Measurements from ENCODE around the gene GBGT1.

GBGT1 gene

DNA sequence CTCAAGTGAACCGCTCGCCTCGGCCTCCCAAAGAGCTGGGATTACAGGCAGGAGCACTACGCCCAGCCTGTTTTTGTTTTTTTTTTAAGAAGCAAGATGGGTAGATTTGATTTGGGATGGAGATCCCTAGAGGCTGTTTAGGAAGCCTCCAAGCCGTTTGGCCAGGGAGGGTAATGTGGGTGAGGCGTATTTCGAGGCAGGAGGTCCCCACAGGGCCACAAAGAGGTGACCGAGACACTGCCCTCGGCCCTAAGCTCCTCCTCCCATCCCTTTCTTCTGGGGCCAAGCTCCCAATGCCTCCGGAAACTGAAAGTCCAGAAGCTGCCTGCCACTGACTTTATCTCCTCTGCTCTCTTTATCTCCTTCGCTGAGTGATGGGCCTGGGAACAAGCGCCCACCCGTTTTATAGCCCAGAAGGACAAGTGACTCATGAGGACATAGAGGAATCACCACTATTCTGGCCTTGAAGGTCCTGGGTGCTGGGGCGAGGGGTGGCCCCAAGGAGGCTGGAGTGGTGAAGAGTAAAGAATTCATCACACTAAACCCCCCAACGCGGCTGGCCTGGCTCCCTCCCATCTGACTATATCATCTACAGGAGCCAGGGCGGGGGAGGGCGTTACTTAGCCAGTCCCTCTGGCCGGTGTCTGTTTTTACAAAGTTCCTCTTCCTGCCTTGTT is 40.6 kb downstream of the GBGT1 start:
- no peak for FAIRE-seq

DNA sequence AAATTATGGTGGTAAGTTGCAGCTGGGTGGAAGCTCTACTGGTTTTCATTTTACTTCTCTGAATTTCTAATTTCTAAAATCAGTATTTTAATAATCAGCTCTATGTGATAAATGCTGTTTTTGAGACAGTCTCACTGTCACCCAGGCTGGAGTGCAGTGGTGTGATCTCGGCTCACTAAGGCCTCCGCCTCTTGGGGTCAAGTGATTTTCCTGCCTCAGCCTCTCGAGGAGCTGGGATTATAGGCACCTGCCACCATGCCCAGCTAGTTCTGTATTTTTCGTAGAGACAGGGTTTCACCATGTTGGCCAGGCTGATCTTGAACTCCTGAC is 41.1 kb downstream of the GBGT1 start:
- no peak for FAIRE-seq

DNA sequence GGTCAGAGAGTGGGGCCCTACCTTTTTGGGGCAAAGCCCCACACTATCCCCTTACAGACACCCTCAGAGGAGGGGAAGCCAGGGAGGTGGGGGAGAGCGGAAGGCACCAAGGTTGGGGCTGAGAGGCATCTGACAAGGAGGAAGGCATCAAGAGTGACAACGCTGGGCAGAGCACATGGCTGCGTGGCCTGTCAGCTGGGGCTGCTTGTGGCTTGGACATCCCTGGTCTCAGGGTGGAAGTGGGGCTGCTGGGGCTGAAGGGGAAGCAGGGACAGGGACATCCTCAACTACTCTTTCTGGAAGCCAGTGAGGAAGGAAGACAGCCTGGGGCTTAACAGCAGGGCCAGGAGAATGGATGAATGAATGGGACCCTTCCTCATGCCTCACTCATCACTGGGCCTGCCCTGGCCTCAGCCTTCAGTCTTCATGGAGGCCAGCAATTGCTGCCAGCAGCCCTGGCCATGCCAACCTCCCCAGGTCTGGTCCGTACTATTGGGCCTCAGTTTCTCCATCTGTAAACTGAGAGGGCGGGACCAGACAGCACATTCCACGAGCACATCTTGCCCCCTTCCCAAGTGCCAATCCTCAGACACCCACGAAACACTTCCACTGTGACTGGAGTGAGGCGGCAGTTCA is 41.7 kb downstream of the GBGT1 start:
- no peak for FAIRE-seq

DNA sequence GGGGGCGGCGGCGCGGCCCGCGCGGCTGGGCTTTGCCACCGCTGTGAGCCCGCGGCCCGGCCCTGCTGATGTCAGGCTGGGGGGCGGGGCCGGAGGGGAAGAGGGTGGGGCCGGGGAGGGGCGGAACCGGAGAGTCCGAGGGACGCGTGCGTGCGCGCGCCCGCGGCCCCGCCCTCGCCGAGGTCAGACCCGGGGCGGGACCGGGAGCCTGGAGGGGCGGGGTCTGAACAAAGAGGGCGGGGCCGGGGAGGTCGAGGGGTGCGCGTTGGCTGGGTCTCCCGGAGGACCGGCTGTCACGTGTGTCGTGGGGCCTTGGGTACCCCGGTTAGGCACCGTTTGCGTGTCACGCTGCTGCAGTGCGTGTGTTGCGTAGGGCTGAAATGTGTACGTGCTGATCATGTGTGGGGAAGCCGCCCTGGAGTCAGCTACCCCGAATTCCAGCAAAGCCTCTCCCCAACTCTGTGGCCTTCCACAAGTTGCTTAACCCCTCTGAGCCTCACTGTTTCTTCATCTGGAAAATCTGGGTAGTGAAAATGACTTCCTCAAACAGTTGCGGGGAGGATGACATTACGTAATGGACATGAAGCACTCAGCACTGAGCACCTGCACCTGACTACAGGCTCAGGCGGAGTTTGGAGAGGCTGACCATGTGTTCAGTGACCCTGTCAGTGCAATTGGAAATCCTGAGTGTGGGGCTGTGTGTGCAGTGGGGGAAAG is 42.4 kb downstream of the GBGT1 start, which contains the start of gene RALGDS:
Gene RALGDS, minus strand, starts transcription at position 43 of the 717 bp plus-strand sequence. CDS start 86 bp downstream, outside the sequence.
- FAIRE-seq, result no peak

DNA sequence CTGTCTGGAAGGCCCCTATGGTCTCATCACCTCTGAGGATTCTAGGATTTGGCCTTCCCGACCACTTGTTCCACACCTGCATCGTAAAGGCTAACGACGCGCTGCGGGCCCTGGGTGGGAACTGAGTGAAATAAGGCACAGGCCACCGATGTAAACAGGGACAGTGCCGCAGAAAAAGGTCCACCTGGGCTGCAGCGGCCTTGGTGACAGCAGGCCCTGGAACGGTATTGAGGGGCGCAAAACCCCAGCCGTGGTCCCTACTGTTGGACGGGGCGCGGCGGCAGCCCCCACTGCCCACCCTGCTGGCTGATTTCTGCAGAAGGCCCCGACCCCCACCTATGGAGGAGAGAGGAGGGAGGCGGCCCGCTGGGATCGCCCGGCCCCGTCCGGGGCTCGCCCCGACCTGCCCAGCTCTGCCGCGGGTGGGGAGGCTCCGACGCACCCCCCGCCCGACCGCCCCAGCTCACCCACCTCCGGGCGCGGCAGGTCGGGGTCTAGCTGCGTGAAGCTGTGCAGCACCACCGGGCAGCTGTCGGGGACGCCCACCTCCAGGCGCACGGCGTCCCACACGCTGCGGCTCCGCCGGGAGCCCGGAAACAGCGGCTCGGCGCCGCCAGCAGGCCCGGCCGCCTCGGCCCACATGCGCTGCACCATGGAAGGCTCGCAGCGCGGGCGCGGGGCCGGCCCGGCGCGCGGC is 43.1 kb downstream of the GBGT1 start:
- FAIRE-seq, result no peak

DNA sequence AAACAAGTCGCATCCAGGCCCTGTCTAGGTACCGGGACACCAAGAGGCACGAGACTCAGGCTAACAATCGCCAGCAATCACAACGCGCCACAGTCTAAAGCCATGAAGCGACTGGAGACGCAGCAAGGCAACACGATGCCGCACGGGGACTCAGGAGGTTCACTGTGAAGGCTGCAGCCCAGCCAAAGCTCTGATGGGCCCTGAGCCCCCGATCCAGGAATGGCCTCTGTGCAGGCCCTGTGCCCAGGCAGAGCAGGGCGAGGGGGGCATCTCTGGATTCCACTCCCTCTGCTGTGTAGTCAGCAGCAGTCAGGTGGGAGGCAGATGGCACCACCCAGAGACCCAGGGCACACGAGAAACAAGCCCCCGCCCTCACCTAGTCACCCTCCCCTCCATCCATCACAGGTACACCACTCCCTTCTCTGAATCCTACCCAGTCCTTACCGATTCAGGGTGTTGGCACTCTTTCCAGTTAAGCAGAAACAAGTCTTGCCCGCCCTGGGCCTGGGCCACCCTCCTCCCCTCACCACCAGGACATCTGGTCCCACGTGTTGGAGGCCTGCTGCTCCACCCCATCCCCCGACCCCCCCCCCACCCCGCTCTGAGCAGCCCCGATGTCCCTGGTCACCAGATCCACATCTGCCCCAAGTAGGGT is 43.7 kb downstream of the GBGT1 start:
- FAIRE-seq, result no peak

DNA sequence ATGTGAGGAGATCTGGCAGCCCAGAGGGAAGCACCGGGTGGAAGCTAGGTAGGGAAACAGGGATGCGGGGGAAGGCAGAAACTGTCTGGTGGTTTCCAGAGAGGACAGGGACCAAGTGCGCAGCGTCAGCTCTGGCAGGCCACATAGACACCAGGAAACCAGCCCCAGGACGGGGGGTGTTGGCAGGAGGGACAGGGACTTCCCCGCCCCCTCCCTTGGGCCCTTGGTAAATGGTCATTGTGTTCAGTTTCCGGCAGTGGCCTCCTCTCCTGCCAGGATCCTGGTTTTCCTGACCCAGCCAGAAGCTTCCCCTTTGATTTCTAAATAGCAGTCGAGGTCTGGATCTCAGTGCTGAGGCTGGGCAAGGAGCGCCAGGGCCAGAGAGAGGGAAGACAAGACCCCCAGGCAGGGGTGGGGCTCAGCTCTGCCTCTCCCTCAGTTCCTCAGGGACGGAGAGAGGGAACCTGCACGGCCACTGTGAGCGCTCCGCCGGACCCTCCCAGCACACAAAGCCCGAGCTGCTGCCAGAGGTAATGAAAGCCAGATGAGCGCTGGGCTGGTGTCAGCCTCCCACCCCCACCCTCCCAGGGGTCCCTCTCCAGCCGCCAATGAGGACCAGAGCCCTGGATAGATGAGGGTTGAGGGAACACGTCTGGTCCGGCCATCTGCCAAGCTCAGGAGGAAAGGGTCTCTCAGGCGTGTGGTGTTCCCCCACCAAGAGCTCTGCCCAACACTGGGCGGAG is 44.4 kb downstream of the GBGT1 start:
- no peak for FAIRE-seq

DNA sequence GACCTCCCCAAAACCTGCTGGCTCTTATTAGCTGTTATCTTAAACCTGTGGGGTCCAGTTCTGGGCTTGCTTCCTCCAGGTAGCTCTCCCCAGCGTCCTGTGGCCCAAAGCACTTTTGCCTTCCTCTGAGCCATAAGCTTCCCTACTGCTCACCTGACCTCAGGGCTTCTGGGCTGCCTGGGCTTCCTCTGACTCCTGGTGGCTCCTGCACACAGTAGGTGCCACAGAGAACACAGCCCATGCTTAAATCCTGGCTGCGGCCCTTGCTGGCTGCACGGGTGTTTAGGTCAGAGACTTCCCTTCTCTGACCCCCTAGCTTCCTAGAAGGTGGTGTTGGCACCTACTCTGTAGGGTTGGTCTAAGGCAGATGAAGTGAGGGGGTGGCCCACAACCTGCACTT is 45.1 kb downstream of the GBGT1 start:
- no peak for FAIRE-seq

DNA sequence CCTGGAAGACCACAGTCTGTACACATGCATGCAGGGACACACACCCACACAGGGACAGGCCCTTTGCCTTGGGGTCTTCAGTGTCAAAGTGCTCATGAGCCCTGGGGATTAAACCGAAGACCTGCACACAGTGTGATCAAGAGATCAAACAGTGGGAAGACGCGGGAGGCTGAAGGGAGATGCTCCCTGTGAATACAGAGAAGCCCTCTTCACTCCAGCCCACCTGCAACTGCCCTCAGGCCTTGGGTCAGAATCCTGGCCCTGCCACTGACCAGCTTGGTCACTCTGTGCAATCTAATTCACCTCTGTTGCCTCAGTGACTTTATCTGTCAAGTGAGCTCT is 45.6 kb downstream of the GBGT1 start:
- FAIRE-seq, result no peak

DNA sequence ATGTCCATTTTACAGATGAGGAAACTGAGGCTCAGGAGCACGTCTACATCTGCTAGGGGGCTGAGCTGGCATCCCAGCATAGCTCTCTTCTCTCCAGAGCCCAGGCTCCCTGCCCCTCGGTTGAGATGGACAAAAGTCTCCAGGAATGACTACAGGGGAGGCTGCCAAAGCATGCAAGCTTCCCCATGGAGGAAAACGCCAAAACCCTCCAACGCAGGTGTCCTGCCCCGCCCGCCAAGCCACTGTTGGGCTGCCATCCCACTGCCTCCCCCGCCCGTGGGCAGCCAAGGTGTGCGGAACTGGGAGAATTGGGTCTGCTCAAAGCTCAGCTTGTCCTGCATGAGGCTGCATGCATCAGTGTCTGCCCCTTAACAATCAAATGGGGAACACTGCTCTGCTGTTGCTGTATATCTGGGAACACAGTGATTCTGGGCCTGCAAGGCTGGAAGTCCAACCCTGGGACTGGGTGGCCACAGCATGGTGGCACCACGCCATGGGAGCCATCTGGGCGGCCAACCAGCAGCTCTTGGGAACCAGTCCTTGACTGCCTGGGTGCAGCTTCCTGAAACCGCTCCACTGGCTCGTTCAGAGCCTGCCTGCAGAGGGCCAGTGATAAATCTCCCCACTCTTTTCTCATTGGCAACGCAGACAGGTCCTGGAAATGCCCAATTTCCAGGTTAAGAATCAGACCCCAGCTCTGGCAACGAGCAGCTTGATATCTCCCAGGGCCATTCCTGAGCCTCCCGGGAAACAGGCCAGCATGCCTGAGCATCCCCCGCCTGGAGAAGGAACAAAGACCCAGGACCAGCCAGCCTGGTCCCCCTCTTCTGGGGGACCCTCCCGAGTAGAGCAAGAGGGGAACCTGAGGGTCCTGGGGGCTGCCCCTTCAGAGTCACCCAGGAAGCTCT is 46.2 kb downstream of the GBGT1 start:
- no peak for FAIRE-seq

DNA sequence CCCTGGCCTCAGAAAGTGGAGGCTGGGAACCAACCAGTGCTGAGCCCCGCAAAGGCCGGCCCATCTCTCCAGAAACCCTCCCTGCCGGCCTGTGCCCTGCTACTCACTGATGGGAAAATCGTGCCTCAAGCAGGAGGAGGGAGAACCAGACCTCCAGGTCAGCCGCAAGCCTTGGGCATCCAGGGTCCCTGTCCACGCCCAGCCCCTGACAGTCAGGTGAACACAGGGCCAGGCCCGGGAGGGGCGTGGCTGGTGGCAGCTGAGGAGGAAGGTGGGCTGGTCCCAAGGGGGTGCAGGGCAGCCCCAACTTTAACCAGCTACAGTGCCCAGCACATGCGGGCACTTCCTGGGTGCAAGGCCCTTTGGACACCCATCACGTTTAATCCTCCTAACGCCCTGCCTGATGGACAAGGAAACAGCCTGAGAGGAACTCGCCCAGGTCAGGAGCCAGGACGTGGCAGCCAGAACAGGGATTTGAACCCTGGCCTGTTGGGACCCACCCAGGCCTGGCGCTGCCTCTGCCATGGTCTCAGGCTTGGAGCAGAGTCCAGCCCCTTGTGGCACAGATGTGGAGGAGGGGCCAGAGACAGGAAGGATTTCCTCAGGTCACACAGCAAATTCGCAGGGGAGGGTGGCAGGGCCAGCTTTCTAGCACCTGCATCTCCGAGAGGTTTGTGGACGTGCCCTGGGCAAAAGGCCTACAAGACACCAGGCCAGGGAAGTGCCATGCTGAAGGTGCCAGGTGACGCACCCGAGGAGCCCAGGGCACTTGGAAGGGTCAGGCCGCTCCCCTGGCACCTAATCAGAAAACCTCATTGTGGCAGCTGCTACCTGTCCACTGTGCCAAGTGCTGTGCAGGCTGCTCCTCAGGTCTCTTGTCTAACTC is 47.1 kb downstream of the GBGT1 start:
- FAIRE-seq, result no peak

DNA sequence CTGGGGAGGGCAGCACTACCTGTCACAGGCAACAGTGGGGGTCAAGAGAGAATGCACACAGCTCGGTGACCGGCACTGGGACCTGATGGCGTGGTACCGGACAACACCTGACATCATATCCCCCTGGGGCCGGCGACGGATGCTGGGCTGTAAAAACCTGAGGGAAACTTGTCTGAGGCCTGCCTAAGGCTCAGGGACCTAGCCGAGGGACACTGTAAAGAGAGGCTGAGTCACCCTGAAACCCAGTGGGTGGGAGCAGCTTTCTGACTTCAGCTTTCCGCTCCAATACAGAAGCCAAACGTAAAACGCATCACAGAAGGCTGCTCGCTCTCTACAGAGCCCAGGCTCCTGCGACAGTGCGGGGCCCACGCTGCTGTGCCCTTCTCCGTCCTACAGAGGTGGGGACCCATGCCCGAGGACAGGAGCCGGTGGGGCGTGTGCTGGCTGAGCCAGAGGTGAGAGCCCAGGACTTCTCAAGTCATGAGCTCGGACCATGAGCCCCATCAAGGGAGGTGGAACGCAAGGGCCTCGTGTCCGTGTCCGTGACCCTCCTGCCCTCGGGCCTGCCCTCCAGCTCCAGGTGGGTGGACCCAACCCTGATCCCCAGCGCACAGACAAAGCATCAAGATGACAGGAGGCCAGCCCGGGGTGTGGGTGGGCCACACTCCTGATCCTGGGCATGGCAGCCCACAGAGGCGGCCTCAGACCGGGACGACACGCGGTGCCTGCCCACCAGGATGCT is 47.9 kb downstream of the GBGT1 start:
- FAIRE-seq, result no peak

DNA sequence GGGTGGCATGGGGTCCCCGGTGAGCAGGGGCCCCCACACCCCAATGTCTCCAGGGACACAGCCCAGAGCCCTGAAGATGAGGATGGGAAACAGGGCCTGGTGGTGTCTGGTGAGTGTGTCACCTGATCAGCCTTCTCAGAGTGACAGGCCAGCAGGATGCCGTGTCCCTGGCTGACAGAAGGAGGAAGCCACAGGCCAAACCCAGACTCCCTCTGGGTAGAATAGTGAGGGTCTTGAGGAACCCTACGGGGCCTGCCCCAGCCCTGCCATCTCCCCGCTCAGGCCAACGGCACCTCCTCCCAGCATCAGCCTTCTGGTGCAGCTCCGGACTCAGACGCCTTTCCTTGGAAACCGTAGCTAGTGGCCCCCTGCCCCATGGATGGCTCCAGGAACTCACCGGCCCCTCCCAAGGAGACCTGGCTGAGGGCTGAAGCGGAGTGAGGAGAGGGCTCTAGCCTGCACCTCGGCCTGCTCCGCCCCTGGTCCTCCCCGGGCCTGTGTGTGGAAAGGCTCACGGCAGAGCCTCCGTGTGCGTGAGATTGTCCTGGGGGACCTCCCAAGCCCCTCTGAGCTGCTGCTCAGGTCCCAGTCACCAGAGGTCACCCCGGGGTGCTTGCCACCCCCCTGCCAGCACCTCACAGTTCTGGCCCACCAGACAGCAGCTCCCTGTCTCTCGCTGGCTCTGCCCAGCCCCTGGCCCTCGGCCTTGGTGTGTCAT is 48.7 kb downstream of the GBGT1 start:
- no peak for FAIRE-seq

DNA sequence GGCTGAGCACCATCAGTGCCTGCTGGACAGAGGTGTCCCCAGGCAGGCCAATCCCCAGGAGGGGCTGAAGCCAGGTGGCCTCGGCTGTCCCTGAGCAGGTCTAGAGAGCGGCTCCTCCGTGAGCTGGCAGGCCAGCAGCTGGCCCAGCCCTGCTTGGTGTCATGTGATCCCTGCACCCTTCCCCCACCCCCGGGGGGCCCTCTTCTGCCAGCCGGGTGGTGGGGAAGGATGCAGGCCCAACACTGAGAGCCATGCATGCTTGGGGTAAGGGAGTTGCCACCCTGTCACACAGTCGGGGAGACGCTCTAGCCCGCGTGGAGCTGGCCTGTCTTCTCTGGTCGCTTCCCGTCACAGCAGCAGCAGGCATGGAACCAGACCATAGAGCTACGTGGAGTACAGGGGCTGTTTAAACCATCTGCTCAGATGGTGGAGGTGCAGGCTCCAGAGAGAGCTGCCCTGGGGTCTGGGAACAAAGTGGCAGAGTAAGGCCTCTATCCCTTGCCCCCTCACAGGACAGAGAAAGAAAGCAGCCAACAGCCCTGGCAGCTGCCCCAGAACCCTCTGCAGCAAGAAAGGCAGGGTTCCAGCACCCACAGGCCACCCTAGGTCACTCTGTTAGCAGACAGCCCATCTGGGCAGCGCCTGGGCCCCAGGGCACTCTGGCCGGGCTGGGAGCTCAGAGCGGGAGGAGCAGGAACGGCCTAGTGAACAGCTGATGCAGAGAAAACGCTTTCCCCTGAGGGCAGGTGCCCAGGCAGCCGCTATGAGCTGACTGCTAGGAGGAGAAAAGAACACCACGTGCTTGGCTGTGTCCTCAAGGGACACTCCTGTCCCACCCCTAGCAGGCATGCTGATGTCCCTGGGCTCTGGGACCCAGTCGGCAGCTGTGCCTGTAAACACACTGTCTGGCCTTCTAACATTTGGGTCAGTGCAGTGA is 49.5 kb downstream of the GBGT1 start:
- no peak for FAIRE-seq

DNA sequence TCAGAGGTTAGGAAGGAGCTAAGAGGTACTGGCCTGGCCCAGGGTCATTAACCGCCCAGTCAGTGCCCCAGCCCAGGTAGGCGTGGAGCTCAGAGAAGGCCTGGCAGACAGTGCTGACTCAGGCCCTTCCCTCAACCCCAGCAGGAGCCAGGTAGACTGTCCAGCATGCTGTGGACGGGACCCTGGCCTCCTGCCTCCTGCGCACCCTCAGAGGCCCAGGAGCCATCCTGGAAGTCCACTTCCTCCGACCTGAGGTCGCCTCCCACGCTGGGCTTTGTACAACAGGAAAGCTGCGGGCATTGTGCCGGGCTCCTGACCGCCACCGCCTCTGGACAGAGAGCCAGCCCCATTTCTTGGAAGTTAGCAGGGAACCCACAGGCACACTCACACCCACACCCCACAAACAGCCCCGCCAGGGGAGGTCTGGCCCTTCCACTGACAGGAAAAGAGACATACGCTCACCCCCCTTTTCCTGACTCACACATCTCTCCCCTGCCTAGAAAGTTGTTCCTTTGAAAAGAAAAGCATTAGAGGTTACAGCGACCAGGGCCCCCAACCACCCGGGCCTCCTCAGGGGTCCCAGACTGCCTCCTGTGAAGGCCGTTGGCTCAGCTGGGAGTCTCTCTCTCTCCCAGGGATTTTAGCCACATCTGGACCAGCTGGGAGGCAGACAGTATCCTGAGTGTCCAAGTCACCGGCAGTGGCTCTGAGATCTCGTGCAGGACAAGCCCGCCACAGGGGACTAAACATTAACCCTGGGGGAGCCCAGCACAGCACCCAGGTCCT is 50.4 kb downstream of the GBGT1 start:
- FAIRE-seq, result no peak

DNA sequence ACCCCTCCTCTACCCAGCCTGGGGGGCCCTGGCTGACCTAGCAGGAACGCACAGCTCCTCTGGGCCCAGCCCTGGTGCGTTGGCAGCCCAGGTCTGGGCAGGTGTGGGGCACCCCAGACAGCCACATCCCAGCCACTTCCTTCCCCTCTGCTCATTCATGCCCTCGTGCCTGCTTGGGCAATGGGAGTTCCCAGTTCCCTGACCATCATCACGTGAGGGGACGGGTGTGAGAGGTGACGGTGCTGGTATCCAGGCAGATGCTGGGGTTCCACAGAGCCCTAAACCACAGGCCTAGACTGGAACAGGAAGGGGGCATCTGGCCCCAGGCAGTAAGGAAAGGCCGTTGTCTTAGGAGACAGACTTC is 51.1 kb downstream of the GBGT1 start:
- no peak for FAIRE-seq

All from islet of Langerhans (tissue), 1 donor.